Naive thymus-derived CD4-positive, alpha-beta T cell (primary cell): ENCODE results near the gene NOSTRIN. TPM values are rescaled to one million over a fixed set of nuclear protein-coding genes. Genes with fewer than 3 reads are reported as not detected.
"Not testable (repeated sequence)": the region's sequence is repeated elsewhere in the genome, so short reads cannot be mapped to it uniquely, and the experiment has no call there.

Experiments used
- ATAC-seq: fragments of 150-1000 bp; cut with Tn5 transposase; 2 replicates; pipeline ENCODE4 v1.10.0; 2021; ENCODE audit warnings: mild to moderate bottlenecking, moderate library complexity
- CTCF ChIA-PET: fragments of 350-600 bp; sonication (Branson Sonifier 250); formaldehyde crosslinking; loops from one replicate; lab custom pipeline; 2021; ENCODE audit warnings: antibody characterized with exemption; lab: Charles Lee
- POLR2A ChIA-PET: fragments of 350-600 bp; sonication (Branson Sonifier 250); formaldehyde crosslinking; loops from one replicate; lab custom pipeline; 2021; ENCODE audit warnings: antibody characterized with exemption, inconsistent platforms; lab: Charles Lee
- DNase-seq, 9 donors: peaks; one replicate each; pipeline versions ENCODE4 v3.0.0 to v3.0.0-alpha.2; 2020 to 2022; ENCODE audit warnings: mixed read lengths in 1 of 9
- H3K27ac ChIP-seq: one replicate; pipeline ENCODE4 v1.7.0; 2013; ENCODE audit warnings: mild to moderate bottlenecking, low read depth, low read length, moderate library complexity
- H3K27me3 ChIP-seq, 2 donors: one replicate each; pipeline ENCODE4 v1.7.0; 2013; ENCODE audit warnings: low read length in 2 of 2, mild to moderate bottlenecking in 2 of 2, moderate library complexity in 2 of 2; ENCODE audit not compliant: control insufficient read depth in 2 of 2, insufficient read depth in 2 of 2
- H3K36me3 ChIP-seq, 3 experiments: 1 replicate in 2 of 3; 2 replicates in 1 of 3; pipeline ENCODE4 v1.7.0; 2013; ENCODE audit warnings: low read length in 3 of 3, mild to moderate bottlenecking in 3 of 3, moderate library complexity in 1 of 3; ENCODE audit not compliant: insufficient read depth in 3 of 3, control insufficient read depth in 2 of 3
- H3K4me1 ChIP-seq, 2 donors: one replicate each; pipeline ENCODE4 v1.7.0; 2013; ENCODE audit warnings: low read length in 2 of 2, mild to moderate bottlenecking in 2 of 2, moderate library complexity in 1 of 2; ENCODE audit not compliant: control insufficient read depth in 2 of 2, insufficient read depth in 2 of 2
- H3K4me3 ChIP-seq: 2 replicates; pipeline ENCODE4 v1.7.0; 2013; ENCODE audit warnings: mild to moderate bottlenecking, low read length
- H3K9me3 ChIP-seq, 3 experiments: 1 replicate in 2 of 3; 2 replicates in 1 of 3; pipeline ENCODE4 v1.7.0; 2013; ENCODE audit warnings: low read length in 3 of 3; ENCODE audit not compliant: control insufficient read depth in 2 of 3
- H3K27ac Mint-ChIP-seq, 9 donors: one replicate each; pipeline ENCODE4 v1.8.0; 2020 to 2022; ENCODE audit warnings: mixed read lengths in 9 of 9, mild to moderate bottlenecking in 8 of 9, moderate library complexity in 5 of 9, inconsistent platforms in 2 of 9
- H3K27me3 Mint-ChIP-seq, 5 donors: one replicate each; pipeline ENCODE4 v1.8.0; 2021 to 2022; ENCODE audit warnings: mixed read lengths in 5 of 5, mild to moderate bottlenecking in 1 of 5
- H3K36me3 Mint-ChIP-seq, 5 donors: one replicate each; pipeline ENCODE4 v1.8.0; 2020 to 2022; ENCODE audit warnings: mixed read lengths in 5 of 5, mild to moderate bottlenecking in 3 of 5, inconsistent platforms in 1 of 5
- H3K4me1 Mint-ChIP-seq, 7 donors: one replicate each; pipeline ENCODE4 v1.8.0; 2020 to 2022; ENCODE audit warnings: mixed read lengths in 7 of 7, mild to moderate bottlenecking in 3 of 7, inconsistent platforms in 1 of 7
- H3K4me3 Mint-ChIP-seq, 10 donors: one replicate each; pipeline ENCODE4 v1.8.0; 2020 to 2022; ENCODE audit warnings: mild to moderate bottlenecking in 10 of 10, mixed read lengths in 10 of 10, moderate library complexity in 6 of 10, inconsistent platforms in 2 of 10
- H3K9me3 Mint-ChIP-seq, 11 donors: one replicate each; pipeline ENCODE4 v1.8.0; 2020 to 2022; ENCODE audit warnings: mixed read lengths in 11 of 11, mild to moderate bottlenecking in 4 of 11, inconsistent platforms in 1 of 11, moderate library complexity in 1 of 11
- intact Hi-C, 2 donors: fragments of 100-400 bp; cut with micrococcal nuclease; formaldehyde crosslinking; loops; one replicate each; pipeline ENCODE4 v1.15.1; 2023
- polyA plus RNA-seq, 2 donors: library from polyadenylated mRNA; unstranded; fragments of 300-500 nt; fragmentation: Illumina TruSeq; gene quantifications; one replicate each; pipeline ENCODE4 v1.2.3, GENCODE V29; 2021
- total RNA-seq, 6 experiments: library from RNA in 5 of 6; stranded (reverse) in 5 of 6; gene quantifications; 1 replicate in 5 of 6; 2 replicates in 1 of 6; pipeline ENCODE4 v1.2.3 and lab custom pipeline; 2021 to 2026

The NOSTRIN gene
- total and polyA plus RNA-seq, 7 experiments from 2014 or later: 0.32 to 0.73 TPM; not detected in 5

DNA sequence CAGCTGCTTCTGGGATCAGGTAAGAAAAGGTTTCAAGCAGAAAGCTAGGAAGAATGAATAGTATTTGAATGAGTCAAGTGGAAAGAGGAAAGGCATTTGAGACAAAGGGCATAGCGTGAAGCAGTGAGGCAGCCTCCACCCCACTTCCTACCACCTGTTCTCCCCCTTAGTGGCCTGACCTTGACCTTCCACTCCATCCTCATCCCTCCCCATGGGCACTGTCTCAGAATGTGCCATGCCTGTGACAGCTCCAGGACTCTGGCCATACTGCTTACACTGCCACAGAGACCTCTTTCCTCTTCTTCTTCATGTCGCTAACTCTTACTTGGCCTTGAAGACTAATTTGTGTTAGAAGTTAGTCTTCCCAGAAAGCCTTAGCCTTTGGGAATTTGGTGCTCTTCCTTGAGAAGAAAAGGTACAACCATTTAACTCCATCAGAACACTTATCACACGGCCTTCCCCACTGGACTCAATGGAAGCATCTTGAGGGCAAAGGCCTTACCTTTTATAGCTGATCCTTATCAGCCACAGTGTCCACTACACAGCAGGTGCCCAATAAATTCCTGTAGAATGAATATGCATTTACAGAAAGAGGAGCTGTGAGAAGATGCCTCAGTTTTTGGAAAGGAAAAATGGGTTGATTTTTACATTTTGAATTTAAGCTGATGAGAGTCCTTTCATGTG lies 15.2 kb upstream of the NOSTRIN start:
- Histone ChIP-seq H3K27ac (no peak overlapping the region), H3K27me3 (no peaks in the 10 kb centered on the region), H3K9me3 (no peaks in the 10 kb centered on the region), H3K4me1 (no peaks in the 10 kb centered on the region), H3K4me3 (no peak overlapping the region), H3K36me3 (no peaks in the 10 kb centered on the region)
- Mint-ChIP-seq H3K27ac (no peak overlapping the region), H3K27me3 (peaks cover 0 to 4% (median 0%) of the 10 kb centered on the region in 5 donors), H3K9me3 (peaks cover 0 to 6% (median 0%) of the 10 kb centered on the region in 11 donors), H3K4me1 (peaks cover 0 to 1% (median 0%) of the 10 kb centered on the region in 7 donors), H3K36me3 (peaks cover 0 to 3% (median 0%) of the 10 kb centered on the region in 5 donors), H3K4me3 (no peak overlapping the region)
- no peak for DNase-seq
- intact Hi-C loops: no loop called here
- ChIA-PET POLR2A (no interaction called here), CTCF (no interaction called here)
- no peak for ATAC-seq

DNA sequence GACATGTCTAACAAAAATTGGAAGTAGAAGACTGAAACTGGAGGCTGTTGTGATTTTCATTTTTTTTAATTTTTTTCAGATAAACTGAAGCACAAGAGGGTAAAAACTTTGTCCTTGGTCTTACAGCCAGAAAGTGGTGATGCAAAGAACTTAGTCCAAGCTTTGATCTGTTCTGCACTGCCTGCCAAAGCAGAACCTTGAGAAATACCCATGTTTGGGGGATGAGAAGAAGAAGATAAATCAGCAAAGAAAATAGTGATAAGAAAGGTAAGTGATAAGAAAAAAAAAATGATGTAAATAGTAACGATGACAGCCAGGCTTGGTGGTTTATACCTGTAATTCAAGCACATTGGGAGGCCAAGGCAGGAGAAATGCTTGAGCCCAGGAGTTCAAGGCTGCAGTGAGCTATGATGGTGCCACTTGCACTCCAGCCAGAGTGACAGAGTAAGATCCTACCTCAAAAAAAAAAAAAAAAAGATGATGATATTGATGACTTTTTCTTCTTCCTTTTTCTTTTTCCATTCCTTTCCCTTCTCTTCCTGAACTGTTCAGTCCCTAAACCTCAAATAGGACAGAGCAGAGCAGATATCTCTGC lies 14.6 kb upstream of the NOSTRIN start:
- CTCF ChIA-PET: no interaction called here
- H3K4me3 ChIP-seq: no peak overlapping the region
- Mint-ChIP-seq H3K27me3 (peaks cover 0 to 4% (median 0%) of the 10 kb centered on the region in 5 donors), H3K36me3 (peaks cover 0 to 3% (median 0%) of the 10 kb centered on the region in 5 donors), H3K9me3 (peaks cover 0 to 6% (median 0%) of the 10 kb centered on the region in 11 donors), H3K27ac (no peak overlapping the region), H3K4me1 (peaks cover 0 to 1% (median 0%) of the 10 kb centered on the region in 7 donors), H3K4me3 (no peak overlapping the region)
- intact Hi-C loops: no loop called here
- no peaks in the 10 kb centered on the region for H3K4me1 ChIP-seq
- no peaks in the 10 kb centered on the region for H3K27me3 ChIP-seq
- no peak for DNase-seq
- POLR2A ChIA-PET: no interaction called here
- H3K27ac ChIP-seq: no peak overlapping the region
- H3K36me3 ChIP-seq: no peaks in the 10 kb centered on the region
- no peak for ATAC-seq
- no peaks in the 10 kb centered on the region for H3K9me3 ChIP-seq

DNA sequence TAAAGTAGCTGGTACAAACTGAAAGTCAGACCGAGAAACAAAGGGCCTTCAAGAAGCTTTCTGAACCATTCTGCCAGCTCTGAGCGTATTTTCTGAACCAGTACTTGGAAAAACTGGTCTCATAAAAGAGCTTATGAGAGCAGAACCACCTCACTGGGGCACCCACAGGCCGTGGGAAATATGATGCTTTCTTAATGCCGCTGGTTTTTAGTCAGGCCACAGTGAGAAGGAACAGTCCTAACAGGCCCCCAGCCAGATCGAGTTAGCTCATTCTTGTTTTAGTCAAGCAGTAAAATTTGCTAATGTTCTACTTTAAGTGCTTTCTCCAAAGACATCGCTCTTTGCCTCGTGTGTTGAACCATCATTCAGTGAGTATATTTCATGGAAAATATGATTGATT lies 12.7 kb upstream of the NOSTRIN start:
- intact Hi-C loops: no loop called here
- no peak overlapping the region for H3K4me3 Mint-ChIP-seq

DNA sequence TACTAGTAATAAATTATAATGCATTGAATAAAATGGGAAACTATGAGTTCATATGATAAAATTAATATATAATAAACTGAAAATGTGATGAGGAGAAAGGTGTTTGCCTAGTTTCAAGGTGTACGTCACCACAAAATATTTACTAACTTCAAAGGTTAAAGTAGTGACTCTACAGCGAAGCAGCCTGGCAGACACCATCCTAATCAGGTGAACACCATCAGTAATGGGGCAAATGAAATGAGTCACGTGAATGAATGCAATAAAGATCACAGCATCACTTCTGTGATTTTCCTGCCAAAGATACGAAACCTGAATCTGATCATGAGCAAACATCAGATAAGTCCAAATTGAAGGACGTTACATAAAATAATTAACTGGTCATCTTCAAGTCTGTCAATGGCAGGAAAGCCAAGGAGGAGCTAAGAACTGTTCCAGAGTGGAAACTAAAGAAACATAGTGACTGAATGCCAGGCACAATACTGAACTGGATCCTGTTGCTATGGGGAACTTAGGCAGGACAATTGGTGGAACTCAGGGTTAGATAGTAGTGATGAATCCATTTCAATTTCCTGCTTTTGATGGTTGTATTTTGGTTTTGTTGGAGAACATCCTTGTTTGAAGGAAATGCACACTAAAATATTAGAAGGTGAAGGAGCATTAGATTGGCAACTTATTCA lies 12.1 kb upstream of the NOSTRIN start:
- DNase-seq: no peak
- Mint-ChIP-seq H3K36me3 (no peaks in the 10 kb centered on the region), H3K9me3 (peaks cover 0 to 5% (median 0%) of the 10 kb centered on the region in 11 donors), H3K4me3 (no peak overlapping the region), H3K27me3 (peaks cover 0 to 7% (median 0%) of the 10 kb centered on the region in 5 donors), H3K4me1 (peaks cover 0 to 1% (median 0%) of the 10 kb centered on the region in 7 donors), H3K27ac (no peak overlapping the region)
- no peaks in the 10 kb centered on the region for H3K4me1 ChIP-seq
- no peak overlapping the region for H3K4me3 ChIP-seq
- intact Hi-C loops: no loop called here
- POLR2A ChIA-PET: no interaction called here
- H3K36me3 ChIP-seq: no peaks in the 10 kb centered on the region
- no peak for ATAC-seq
- H3K9me3 ChIP-seq: no peaks in the 10 kb centered on the region
- CTCF ChIA-PET: no interaction called here
- no peak overlapping the region for H3K27ac ChIP-seq
- H3K27me3 ChIP-seq: no peaks in the 10 kb centered on the region

More for the DNA sequence above, 12.7 kb upstream of the NOSTRIN start:
- Histone ChIP-seq H3K27me3 (no peaks in the 10 kb centered on the region), H3K4me1 (no peaks in the 10 kb centered on the region), H3K9me3 (no peaks in the 10 kb centered on the region), H3K36me3 (no peaks in the 10 kb centered on the region), H3K27ac (no peak overlapping the region), H3K4me3 (no peak overlapping the region)
- ChIA-PET POLR2A (no interaction called here), CTCF (no interaction called here)
- H3K36me3 Mint-ChIP-seq: peaks cover 0 to under 1% (median 0%) of the 10 kb centered on the region in 5 donors
- H3K9me3 Mint-ChIP-seq: peaks cover 0 to 5% (median 0%) of the 10 kb centered on the region in 11 donors
- DNase-seq: no peak
- ATAC-seq: no peak
- H3K4me1 Mint-ChIP-seq: peaks cover 0 to 1% (median 0%) of the 10 kb centered on the region in 7 donors
- H3K27me3 Mint-ChIP-seq: peaks cover 0 to 7% (median 0%) of the 10 kb centered on the region in 5 donors
- no peak overlapping the region for H3K27ac Mint-ChIP-seq

DNA sequence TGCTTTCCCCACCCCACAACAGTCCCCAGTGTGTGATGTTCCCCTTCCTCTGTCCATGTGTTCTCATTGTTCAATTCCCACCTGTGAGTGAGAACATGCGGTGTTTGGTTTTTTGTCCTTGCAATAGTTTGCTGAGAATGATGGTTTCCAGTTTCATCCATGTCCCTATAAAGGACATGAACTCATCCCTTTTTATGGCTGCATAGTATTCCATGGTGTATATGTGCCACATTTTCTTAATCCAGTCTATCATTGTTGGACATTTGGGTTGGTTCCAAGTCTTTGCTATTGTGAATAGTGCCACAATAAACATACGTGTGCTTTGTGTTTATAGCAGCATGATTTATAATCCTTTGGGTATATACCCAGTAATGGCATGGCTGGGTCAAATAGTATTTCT lies 11.3 kb upstream of the NOSTRIN start:
- CTCF ChIA-PET, H3K27ac ChIP-seq, POLR2A ChIA-PET, H3K9me3 ChIP-seq, DNase-seq, H3K27ac Mint-ChIP-seq, H3K36me3 Mint-ChIP-seq, H3K4me3 Mint-ChIP-seq, H3K9me3 Mint-ChIP-seq, H3K4me3 ChIP-seq, H3K4me1 Mint-ChIP-seq, H3K27me3 ChIP-seq, intact Hi-C loops, H3K36me3 ChIP-seq, H3K4me1 ChIP-seq, H3K27me3 Mint-ChIP-seq, ATAC-seq: not testable (repeated sequence)

DNA sequence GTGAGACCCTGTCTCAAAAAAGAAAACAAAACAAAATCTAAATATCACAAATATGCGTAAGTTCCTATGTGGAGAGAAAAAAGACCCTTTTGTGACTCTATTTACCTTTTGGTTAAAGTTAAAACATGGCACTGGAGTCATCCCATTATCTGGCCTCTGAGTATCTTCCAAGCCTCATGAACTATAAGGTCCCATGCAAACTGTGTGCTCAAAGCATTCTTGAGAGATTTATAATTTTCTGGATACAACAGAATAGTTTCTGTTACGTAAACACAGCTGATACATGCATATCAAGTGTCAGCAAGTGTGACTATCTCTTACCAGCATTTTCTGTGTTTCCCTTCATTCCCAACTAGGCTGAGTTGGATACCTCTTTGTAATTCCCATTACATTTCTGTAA lies 8.8 kb upstream of the NOSTRIN start:
- Histone ChIP-seq H3K27ac (no peak overlapping the region), H3K27me3 (no peaks in the 10 kb centered on the region), H3K4me1 (no peaks in the 10 kb centered on the region), H3K9me3 (no peaks in the 10 kb centered on the region), H3K4me3 (no peak overlapping the region), H3K36me3 (no peaks in the 10 kb centered on the region)
- no peaks in the 10 kb centered on the region for H3K36me3 Mint-ChIP-seq
- no peaks in the 10 kb centered on the region for H3K4me1 Mint-ChIP-seq
- H3K27me3 Mint-ChIP-seq: peaks cover 0 to 5% (median 0%) of the 10 kb centered on the region in 5 donors
- no peak for ATAC-seq
- H3K9me3 Mint-ChIP-seq: peaks cover 0 to 4% (median 0%) of the 10 kb centered on the region in 11 donors
- intact Hi-C loops: no loop called here
- H3K27ac Mint-ChIP-seq: no peak overlapping the region
- ChIA-PET POLR2A (no interaction called here), CTCF (no interaction called here)
- no peak for DNase-seq
- H3K4me3 Mint-ChIP-seq: no peak overlapping the region
